SK-N-SH treated with all-trans-retinoic acid at 6 μM for 48 hours (cell line): ENCODE measurements around the gene FOXL3.

Experiments
- ATAC-seq: fragments of 200-7000 bp; cut with Tn5 transposase; 3 replicates; pipeline ENCODE4 v1.9.1; 2020; ENCODE audit warnings: mild to moderate bottlenecking, moderate library complexity
- ARNTL ChIP-seq: fragments of 450-650 bp; formaldehyde crosslinking; IDR thresholded peaks from 2 replicates; pipeline ENCODE4 v1.5.0; 2020; ENCODE audit warnings: low read depth, mild to moderate bottlenecking, moderate library complexity, borderline replicate concordance
- BACH2 ChIP-seq: fragments of 250-450 bp; sonication (Bioruptor Pico); IDR thresholded peaks from 2 replicates; pipeline ENCODE4 v1.9.0; 2021; ENCODE audit warnings: mild to moderate bottlenecking, borderline replicate concordance
- CSDC2 ChIP-seq: fragments of 250-450 bp; sonication (Bioruptor Pico); IDR thresholded peaks from 2 replicates; pipeline ENCODE4 v1.5.0; 2020; ENCODE audit warnings: mild to moderate bottlenecking, moderate library complexity
- CSRNP3 ChIP-seq: fragments of 250-450 bp; sonication (Bioruptor Pico); IDR thresholded peaks from 2 replicates; pipeline ENCODE4 v1.5.1; 2021; ENCODE audit warnings: mild to moderate bottlenecking, moderate library complexity
- ESRRG ChIP-seq: fragments of 250-450 bp; sonication (Bioruptor Pico); IDR thresholded peaks from 2 replicates; pipeline ENCODE4 v1.6.1; 2021; ENCODE audit warnings: mild to moderate bottlenecking
- GLIS3 ChIP-seq: fragments of 250-450 bp; sonication (Bioruptor Pico); IDR thresholded peaks from 2 replicates; pipeline ENCODE4 v1.5.0; 2020; ENCODE audit warnings: mild to moderate bottlenecking, moderate library complexity
- ISL1 ChIP-seq: fragments of 250-450 bp; sonication (Bioruptor Pico); IDR thresholded peaks from 2 replicates; pipeline ENCODE4 v2.1.2; 2022; ENCODE audit warnings: mild to moderate bottlenecking, moderate library complexity
- OSR1 ChIP-seq: fragments of 250-450 bp; sonication (Bioruptor Pico); IDR thresholded peaks from 2 replicates; pipeline ENCODE4 v1.8.0; 2022; ENCODE audit warnings: moderate library complexity, mild to moderate bottlenecking, inconsistent platforms
- POU6F1 ChIP-seq: fragments of 250-450 bp; sonication (Bioruptor Pico); IDR thresholded peaks from 2 replicates; pipeline ENCODE4 v1.8.0; 2021; ENCODE audit warnings: low read depth, mild to moderate bottlenecking, moderate library complexity, borderline replicate concordance
- RARB ChIP-seq: fragments of 250-450 bp; sonication (Bioruptor Pico); IDR thresholded peaks from 2 replicates; pipeline ENCODE4 v1.8.0; 2021; ENCODE audit warnings: mild to moderate bottlenecking, moderate library complexity
- SNAI2 ChIP-seq: fragments of 250-450 bp; sonication (Bioruptor Pico); IDR thresholded peaks from 2 replicates; pipeline ENCODE4 v1.5.0; 2020; ENCODE audit warnings: mild to moderate bottlenecking, moderate library complexity
- TOX ChIP-seq: fragments of 250-450 bp; sonication (Bioruptor Pico); IDR thresholded peaks from 2 replicates; pipeline ENCODE4 v1.8.0; 2021; ENCODE audit warnings: mild to moderate bottlenecking, moderate library complexity, borderline replicate concordance
- ZFP3 ChIP-seq: fragments of 250-450 bp; sonication (Bioruptor Pico); IDR thresholded peaks from 2 replicates; pipeline ENCODE4 v1.5.0; 2020; ENCODE audit warnings: mild to moderate bottlenecking, moderate library complexity
- ZFP30 ChIP-seq: fragments of 450-650 bp; formaldehyde crosslinking; IDR thresholded peaks from 2 replicates; pipeline ENCODE4 v1.5.0; 2022; ENCODE audit warnings: mild to moderate bottlenecking, moderate library complexity
- ZNF565 ChIP-seq: fragments of 450-650 bp; formaldehyde crosslinking; conservative IDR thresholded peaks from 2 replicates; pipeline ENCODE4 v1.5.0; 2020; ENCODE audit warnings: low read depth, mild to moderate bottlenecking, moderate library complexity
- ZNF70 ChIP-seq: fragments of 450-650 bp; formaldehyde crosslinking; IDR thresholded peaks from 2 replicates; pipeline ENCODE4 v1.5.0; 2020; ENCODE audit warnings: mild to moderate bottlenecking, moderate library complexity
- ZNF8 ChIP-seq: fragments of 450-650 bp; formaldehyde crosslinking; IDR thresholded peaks from 2 replicates; pipeline ENCODE4 v1.5.0; 2020; ENCODE audit warnings: mild to moderate bottlenecking, moderate library complexity
- TF ChIP-seq, protein P1 (sequence below): fragments of 250-450 bp; sonication (Bioruptor Pico); IDR thresholded peaks from 2 replicates; pipeline ENCODE4 v1.8.0; 2020; ENCODE audit warnings: mild to moderate bottlenecking, moderate library complexity, borderline replicate concordance
- TF ChIP-seq, protein P2 (sequence below): fragments of 250-450 bp; sonication (Bioruptor Pico); IDR thresholded peaks from 2 replicates; pipeline ENCODE4 v1.5.1; 2020; ENCODE audit warnings: low read depth, mild to moderate bottlenecking, moderate library complexity
- TF ChIP-seq, protein P3 (sequence below): fragments of 250-450 bp; sonication (Bioruptor Pico); IDR thresholded peaks from 2 replicates; pipeline ENCODE4 v1.5.0; 2020; ENCODE audit warnings: mild to moderate bottlenecking, moderate library complexity

Gene FOXL3

GRCh38 chr7:322111-322671, 32.2 kb downstream of the FOXL3 start (continued):
- TF ChIP-seq, protein P1, sequence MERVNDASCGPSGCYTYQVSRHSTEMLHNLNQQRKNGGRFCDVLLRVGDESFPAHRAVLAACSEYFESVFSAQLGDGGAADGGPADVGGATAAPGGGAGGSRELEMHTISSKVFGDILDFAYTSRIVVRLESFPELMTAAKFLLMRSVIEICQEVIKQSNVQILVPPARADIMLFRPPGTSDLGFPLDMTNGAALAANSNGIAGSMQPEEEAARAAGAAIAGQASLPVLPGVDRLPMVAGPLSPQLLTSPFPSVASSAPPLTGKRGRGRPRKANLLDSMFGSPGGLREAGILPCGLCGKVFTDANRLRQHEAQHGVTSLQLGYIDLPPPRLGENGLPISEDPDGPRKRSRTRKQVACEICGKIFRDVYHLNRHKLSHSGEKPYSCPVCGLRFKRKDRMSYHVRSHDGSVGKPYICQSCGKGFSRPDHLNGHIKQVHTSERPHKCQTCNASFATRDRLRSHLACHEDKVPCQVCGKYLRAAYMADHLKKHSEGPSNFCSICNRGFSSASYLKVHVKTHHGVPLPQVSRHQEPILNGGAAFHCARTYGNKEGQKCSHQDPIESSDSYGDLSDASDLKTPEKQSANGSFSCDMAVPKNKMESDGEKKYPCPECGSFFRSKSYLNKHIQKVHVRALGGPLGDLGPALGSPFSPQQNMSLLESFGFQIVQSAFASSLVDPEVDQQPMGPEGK (CRISPR knock-in tag): no peak
- no peak for TF ChIP-seq CSDC2
- TF ChIP-seq, protein P2, sequence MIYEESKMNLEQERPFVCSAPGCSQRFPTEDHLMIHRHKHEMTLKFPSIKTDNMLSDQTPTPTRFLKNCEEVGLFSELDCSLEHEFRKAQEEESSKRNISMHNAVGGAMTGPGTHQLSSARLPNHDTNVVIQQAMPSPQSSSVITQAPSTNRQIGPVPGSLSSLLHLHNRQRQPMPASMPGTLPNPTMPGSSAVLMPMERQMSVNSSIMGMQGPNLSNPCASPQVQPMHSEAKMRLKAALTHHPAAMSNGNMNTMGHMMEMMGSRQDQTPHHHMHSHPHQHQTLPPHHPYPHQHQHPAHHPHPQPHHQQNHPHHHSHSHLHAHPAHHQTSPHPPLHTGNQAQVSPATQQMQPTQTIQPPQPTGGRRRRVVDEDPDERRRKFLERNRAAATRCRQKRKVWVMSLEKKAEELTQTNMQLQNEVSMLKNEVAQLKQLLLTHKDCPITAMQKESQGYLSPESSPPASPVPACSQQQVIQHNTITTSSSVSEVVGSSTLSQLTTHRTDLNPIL (CRISPR knock-in tag): no peak
- no peak for TF ChIP-seq ESRRG
- TF ChIP-seq GLIS3: no peak
- TF ChIP-seq ZNF70: no peak

- no peak for TF ChIP-seq RARB (CRISPR knock-in tag)
- no peak for TF ChIP-seq OSR1 (CRISPR knock-in tag)
- TF ChIP-seq ISL1: no peak
- no peak for TF ChIP-seq ZNF565 (CRISPR knock-in tag)
- no peak for TF ChIP-seq ARNTL (CRISPR knock-in tag)
- TF ChIP-seq ZFP3: no peak
- TF ChIP-seq ESRRG: no peak
- no peak for TF ChIP-seq TOX
- no peak for TF ChIP-seq POU6F1 (CRISPR knock-in tag)
- no peak for TF ChIP-seq ZNF70
- no peak for TF ChIP-seq GLIS3
- TF ChIP-seq, protein P3, sequence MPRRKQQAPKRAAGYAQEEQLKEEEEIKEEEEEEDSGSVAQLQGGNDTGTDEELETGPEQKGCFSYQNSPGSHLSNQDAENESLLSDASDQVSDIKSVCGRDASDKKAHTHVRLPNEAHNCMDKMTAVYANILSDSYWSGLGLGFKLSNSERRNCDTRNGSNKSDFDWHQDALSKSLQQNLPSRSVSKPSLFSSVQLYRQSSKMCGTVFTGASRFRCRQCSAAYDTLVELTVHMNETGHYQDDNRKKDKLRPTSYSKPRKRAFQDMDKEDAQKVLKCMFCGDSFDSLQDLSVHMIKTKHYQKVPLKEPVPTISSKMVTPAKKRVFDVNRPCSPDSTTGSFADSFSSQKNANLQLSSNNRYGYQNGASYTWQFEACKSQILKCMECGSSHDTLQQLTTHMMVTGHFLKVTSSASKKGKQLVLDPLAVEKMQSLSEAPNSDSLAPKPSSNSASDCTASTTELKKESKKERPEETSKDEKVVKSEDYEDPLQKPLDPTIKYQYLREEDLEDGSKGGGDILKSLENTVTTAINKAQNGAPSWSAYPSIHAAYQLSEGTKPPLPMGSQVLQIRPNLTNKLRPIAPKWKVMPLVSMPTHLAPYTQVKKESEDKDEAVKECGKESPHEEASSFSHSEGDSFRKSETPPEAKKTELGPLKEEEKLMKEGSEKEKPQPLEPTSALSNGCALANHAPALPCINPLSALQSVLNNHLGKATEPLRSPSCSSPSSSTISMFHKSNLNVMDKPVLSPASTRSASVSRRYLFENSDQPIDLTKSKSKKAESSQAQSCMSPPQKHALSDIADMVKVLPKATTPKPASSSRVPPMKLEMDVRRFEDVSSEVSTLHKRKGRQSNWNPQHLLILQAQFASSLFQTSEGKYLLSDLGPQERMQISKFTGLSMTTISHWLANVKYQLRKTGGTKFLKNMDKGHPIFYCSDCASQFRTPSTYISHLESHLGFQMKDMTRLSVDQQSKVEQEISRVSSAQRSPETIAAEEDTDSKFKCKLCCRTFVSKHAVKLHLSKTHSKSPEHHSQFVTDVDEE: no peak
- TF ChIP-seq BACH2 (CRISPR knock-in tag): no peak
- TF ChIP-seq ZNF8 (CRISPR knock-in tag): no peak
- TF ChIP-seq, protein P1 (CRISPR knock-in tag): no peak
- no peak for TF ChIP-seq SNAI2 (CRISPR knock-in tag)
- no peak for TF ChIP-seq CSRNP3 (CRISPR knock-in tag)
- ATAC-seq: no peak
Measured at GRCh38 chr7:322708-323111, 32.7 kb downstream of the FOXL3 start.

GRCh38 chr7:323410-323809, 33.4 kb downstream of the FOXL3 start:
- ATAC-seq: no peak
- no peak for TF ChIP-seq TOX
- no peak for TF ChIP-seq ZFP30 (CRISPR knock-in tag)
- TF ChIP-seq CSRNP3 (CRISPR knock-in tag): no peak
- TF ChIP-seq, protein P3: no peak
- TF ChIP-seq, protein P1 (CRISPR knock-in tag): no peak
